MCF 10A (cell line): ENCODE data around the gene CYSTM1. TPM values are rescaled to one million over a fixed set of nuclear protein-coding genes. Genes with fewer than 3 reads are reported as not detected.

ENCODE experiments used
- BruUV-seq: library from RNA; stranded (reverse); fragments of 400-500 nt; replicated peaks from 2 replicates; lab custom pipeline; 2021; lab: Mats Ljungman, UMichigan
- CTCF ChIA-PET: fragments of 300-600 bp; sonication (Branson Sonifier 250); formaldehyde crosslinking; extraction: SDS; loops from one replicate; lab custom pipeline; 2021; ENCODE audit warnings: antibody characterized with exemption, inconsistent platforms; lab: Yijun Ruan, JAX
- POLR2A ChIA-PET: fragments of 300-600, 350-650 bp; sonication (Branson Sonifier 250); formaldehyde crosslinking; extraction: SDS; loops from one replicate; lab custom pipeline; 2020; ENCODE audit warnings: antibody characterized with exemption, inconsistent platforms; lab: Yijun Ruan, JAX
- DNase-seq: peaks from one replicate; pipeline ENCODE4 v3.0.0-alpha.2; 2018; ENCODE audit not compliant: unreplicated experiment
- H3K27ac Mint-ChIP-seq: one replicate; pipeline ENCODE4 v1.8.0; 2022; ENCODE audit warnings: mild to moderate bottlenecking, low read depth, mixed read lengths; ENCODE audit not compliant: unreplicated experiment
- H3K27me3 Mint-ChIP-seq: one replicate; pipeline ENCODE4 v1.8.0; 2022; ENCODE audit warnings: mixed read lengths; ENCODE audit not compliant: insufficient read depth, unreplicated experiment
- H3K36me3 Mint-ChIP-seq: one replicate; pipeline ENCODE4 v1.8.0; 2022; ENCODE audit warnings: mild to moderate bottlenecking, moderate library complexity, mixed read lengths; ENCODE audit not compliant: insufficient read depth, unreplicated experiment
- H3K4me1 Mint-ChIP-seq: one replicate; pipeline ENCODE4 v1.8.0; 2022; ENCODE audit warnings: mixed read lengths; ENCODE audit not compliant: insufficient read depth, unreplicated experiment
- H3K4me3 Mint-ChIP-seq: one replicate; pipeline ENCODE4 v1.8.0; 2022; ENCODE audit warnings: mild to moderate bottlenecking, moderate library complexity, mixed read lengths; ENCODE audit not compliant: unreplicated experiment
- H3K9me3 Mint-ChIP-seq: one replicate; pipeline ENCODE4 v1.8.0; 2022; ENCODE audit warnings: mixed read lengths; ENCODE audit not compliant: unreplicated experiment
- intact Hi-C: fragments of 100-400 bp; cut with micrococcal nuclease; formaldehyde crosslinking; loops from 2 replicates; pipeline ENCODE4 v1.14.1; 2022
- total RNA-seq: library from RNA; stranded (reverse); gene quantifications from 2 replicates; pipeline ENCODE4 v1.2.3, GENCODE V29; 2022
- TF ChIP-seq, protein P1 (sequence below): fragments of 200-600 bp; IDR thresholded peaks from one replicate; pipeline ENCODE4 v1.8.0; 2022; ENCODE audit warnings: antibody characterized with exemption, mild to moderate bottlenecking; ENCODE audit not compliant: unreplicated experiment

The CYSTM1 gene
- total RNA-seq, 1 experiment from 2014 or later = 59.4 TPM

DNA sequence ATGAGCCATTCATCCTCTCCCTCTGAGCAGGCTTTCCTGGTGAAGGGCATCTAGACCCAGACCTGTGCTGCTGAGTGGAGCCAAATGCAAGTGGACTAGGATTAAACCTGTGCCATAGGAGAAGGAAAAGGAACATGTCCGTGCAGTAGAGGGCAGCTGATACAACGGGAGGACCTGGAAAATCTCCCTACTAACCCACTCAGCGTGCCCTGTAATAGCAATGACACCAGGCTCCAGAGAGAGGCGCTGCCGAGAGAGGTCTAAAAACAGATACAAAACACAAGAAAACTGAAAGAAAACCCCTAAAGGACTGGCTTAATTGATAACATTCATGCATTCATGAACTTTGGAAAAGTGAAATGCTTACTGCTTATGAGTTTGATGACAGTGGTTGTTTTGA lies 67.1 kb downstream of the CYSTM1 start:
- ChIA-PET POLR2A (interaction anchor here (0.8 to 9.0 kb wide), 7 partner anchors 10 to 116 kb away, joined by 3 to 135 read pairs (median 6); partner anchors contain the start of genes HBEGF and PFDN1), CTCF (interaction anchor here (0.5 to 42.5 kb wide), 9 partner anchors 13 to 642 kb away, joined by 3 to 1450 read pairs (median 3); partner anchors contain the start of genes HBEGF and SLC4A9)
- peaks cover 41% of the 10 kb centered on the region for H3K4me1 Mint-ChIP-seq
- H3K27me3 Mint-ChIP-seq = no peaks in the 10 kb centered on the region
- H3K27ac Mint-ChIP-seq = no peak overlapping the region
- BruUV-seq = no TSS peak
- H3K36me3 Mint-ChIP-seq = peaks cover 11% of the 10 kb centered on the region
- no peaks in the 10 kb centered on the region for H3K9me3 Mint-ChIP-seq
- H3K4me3 Mint-ChIP-seq = no peak overlapping the region
- intact Hi-C loops = loop anchor here (5.0 to 10.0 kb wide), 4 partner anchors 60 to 480 kb away; partner anchors contain the start of genes EIF4EBP3 and PFDN1
- TF ChIP-seq, protein P1, sequence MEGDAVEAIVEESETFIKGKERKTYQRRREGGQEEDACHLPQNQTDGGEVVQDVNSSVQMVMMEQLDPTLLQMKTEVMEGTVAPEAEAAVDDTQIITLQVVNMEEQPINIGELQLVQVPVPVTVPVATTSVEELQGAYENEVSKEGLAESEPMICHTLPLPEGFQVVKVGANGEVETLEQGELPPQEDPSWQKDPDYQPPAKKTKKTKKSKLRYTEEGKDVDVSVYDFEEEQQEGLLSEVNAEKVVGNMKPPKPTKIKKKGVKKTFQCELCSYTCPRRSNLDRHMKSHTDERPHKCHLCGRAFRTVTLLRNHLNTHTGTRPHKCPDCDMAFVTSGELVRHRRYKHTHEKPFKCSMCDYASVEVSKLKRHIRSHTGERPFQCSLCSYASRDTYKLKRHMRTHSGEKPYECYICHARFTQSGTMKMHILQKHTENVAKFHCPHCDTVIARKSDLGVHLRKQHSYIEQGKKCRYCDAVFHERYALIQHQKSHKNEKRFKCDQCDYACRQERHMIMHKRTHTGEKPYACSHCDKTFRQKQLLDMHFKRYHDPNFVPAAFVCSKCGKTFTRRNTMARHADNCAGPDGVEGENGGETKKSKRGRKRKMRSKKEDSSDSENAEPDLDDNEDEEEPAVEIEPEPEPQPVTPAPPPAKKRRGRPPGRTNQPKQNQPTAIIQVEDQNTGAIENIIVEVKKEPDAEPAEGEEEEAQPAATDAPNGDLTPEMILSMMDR = peak; percentile 11
- no peak for DNase-seq

DNA sequence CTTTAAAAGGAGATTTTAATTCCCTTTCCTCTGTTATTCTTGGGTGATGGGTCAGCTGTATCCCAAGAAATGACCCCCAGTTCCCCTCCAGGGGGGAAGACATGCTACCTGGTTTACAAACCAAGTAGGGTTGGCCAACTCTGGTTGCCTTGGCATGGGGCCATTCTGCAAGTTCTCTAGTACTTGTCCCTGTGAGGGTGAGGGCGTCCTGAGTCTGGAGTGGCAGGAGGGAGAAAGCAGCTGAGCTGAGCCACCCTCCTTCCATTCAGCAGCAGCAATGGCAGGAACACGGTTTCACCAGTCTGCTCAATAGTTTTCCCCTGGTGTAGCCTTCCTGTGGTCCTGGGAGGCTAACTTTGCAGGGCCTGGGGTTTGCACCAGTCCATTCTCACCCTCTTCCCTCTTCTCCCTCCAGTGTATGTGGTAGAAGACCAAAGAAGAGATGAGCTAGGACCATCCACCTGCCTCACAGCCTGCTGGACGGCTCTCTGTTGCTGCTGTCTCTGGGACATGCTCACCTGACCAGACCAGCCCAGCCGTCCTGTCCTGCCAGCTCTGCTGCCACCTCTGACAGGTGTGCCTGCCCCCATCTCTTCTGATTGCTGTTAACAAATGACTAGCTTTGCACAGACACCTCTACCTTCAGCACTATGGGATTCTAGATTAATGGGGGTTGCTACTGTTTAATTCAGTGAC lies 68.0 kb downstream of the CYSTM1 start:
- H3K4me1 Mint-ChIP-seq = peaks cover 36% of the 10 kb centered on the region
- no peak for DNase-seq
- no TSS peak for BruUV-seq
- no peak overlapping the region for H3K27ac Mint-ChIP-seq
- TF ChIP-seq, protein P1 = no peak
- CTCF ChIA-PET = interaction anchor here (0.6 to 42.5 kb wide), 20 partner anchors 14 to 1279 kb away, joined by 3 to 1450 read pairs (median 5); partner anchors contain the start of genes HBEGF, PFDN1 and SLC4A9
- POLR2A ChIA-PET = interaction anchor here (1.7 to 9.0 kb wide), 5 partner anchors 11 to 116 kb away, joined by 8 to 135 read pairs (median 25); partner anchors contain the start of gene HBEGF
- H3K4me3 Mint-ChIP-seq = no peak overlapping the region
- H3K9me3 Mint-ChIP-seq = no peaks in the 10 kb centered on the region
- H3K27me3 Mint-ChIP-seq = no peaks in the 10 kb centered on the region
- intact Hi-C loops = loop anchor here (5.0 to 10.0 kb wide), 4 partner anchors 59 to 479 kb away; partner anchors contain the start of genes EIF4EBP3 and PFDN1
- peaks cover 11% of the 10 kb centered on the region for H3K36me3 Mint-ChIP-seq

DNA sequence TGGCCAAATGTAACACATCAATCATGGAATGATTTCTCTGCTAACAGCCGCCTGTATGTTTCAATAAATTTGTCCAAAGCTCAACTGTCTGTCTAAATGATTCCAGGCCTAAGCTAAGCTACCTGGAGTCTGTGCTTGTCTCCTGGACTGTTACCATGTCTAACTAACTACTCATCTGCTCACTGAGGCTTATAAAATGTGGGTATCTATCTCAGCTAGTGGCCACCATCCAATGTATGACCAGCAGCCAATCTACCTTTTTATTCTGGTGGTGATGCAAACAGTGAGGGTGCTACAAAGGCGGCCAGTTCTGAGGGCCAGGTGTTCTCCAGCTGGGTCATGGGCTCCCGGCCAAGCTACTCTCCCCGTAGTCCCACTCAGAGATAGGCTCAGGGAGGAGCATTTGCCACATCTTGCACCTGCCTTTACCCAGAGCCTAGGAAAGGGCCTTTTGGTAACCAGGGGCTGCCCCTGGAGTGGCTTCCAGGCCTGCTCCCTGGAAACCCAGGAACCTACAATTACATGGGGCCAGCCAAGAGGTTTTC lies 68.8 kb downstream of the CYSTM1 start:
- no TSS peak for BruUV-seq
- Mint-ChIP-seq H3K27me3 (no peaks in the 10 kb centered on the region), H3K36me3 (peaks cover 11% of the 10 kb centered on the region), H3K9me3 (no peaks in the 10 kb centered on the region), H3K27ac (no peak overlapping the region), H3K4me1 (peaks cover 36% of the 10 kb centered on the region), H3K4me3 (no peak overlapping the region)
- CTCF ChIA-PET = interaction anchor here (0.5 to 42.5 kb wide), 32 partner anchors 9 to 1278 kb away, joined by 3 to 1450 read pairs (median 5); partner anchors contain the start of genes HBEGF, PFDN1 and SLC4A9
- POLR2A ChIA-PET = interaction anchor here (0.6 to 9.0 kb wide), 13 partner anchors 8 to 115 kb away, joined by 3 to 135 read pairs (median 8); partner anchors contain the start of genes HBEGF and PFDN1
- TF ChIP-seq, protein P1 = no peak
- DNase-seq = no peak
- intact Hi-C loops = loop anchor here (1.0 to 10.0 kb wide), 7 partner anchors 59 to 479 kb away; partner anchors contain the start of genes EIF4EBP3, HBEGF and PFDN1
